SK-N-SH (cell line): ENCODE results near the gene IRAK4.

Experiments
- PBX3 ChIP-seq: IDR thresholded peaks from 2 replicates; pipeline ENCODE4; 2012
- RFX5 ChIP-seq: IDR thresholded peaks from 2 replicates; pipeline ENCODE4 v1.6.1; 2012; ENCODE audit warnings: mild to moderate bottlenecking, improper control_type of control experiment, low read length
- TF ChIP-seq, protein P1 (sequence below): fragments of 200-600 bp; sonication (generic); IDR thresholded peaks from 2 replicates; pipeline ENCODE4 v1.6.1; 2017; ENCODE audit warnings: antibody characterized with exemption, mild to moderate bottlenecking, moderate library complexity

GRCh38 chr12:43816168-43816567 lies 57.4 kb downstream of the IRAK4 start:
- TF ChIP-seq, protein P1, sequence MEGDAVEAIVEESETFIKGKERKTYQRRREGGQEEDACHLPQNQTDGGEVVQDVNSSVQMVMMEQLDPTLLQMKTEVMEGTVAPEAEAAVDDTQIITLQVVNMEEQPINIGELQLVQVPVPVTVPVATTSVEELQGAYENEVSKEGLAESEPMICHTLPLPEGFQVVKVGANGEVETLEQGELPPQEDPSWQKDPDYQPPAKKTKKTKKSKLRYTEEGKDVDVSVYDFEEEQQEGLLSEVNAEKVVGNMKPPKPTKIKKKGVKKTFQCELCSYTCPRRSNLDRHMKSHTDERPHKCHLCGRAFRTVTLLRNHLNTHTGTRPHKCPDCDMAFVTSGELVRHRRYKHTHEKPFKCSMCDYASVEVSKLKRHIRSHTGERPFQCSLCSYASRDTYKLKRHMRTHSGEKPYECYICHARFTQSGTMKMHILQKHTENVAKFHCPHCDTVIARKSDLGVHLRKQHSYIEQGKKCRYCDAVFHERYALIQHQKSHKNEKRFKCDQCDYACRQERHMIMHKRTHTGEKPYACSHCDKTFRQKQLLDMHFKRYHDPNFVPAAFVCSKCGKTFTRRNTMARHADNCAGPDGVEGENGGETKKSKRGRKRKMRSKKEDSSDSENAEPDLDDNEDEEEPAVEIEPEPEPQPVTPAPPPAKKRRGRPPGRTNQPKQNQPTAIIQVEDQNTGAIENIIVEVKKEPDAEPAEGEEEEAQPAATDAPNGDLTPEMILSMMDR, result no peak
- TF ChIP-seq RFX5, result no peak
- no peak for TF ChIP-seq PBX3
